IPS-18c (cell line): ENCODE measurements around the gene RNU11.
"Not testable (repeated sequence)": the region's sequence is repeated elsewhere in the genome, so short reads cannot be mapped to it uniquely, and the experiment has no call there.

Experiments
- H3K4me3 ChIP-seq: 2 replicates; pipeline ENCODE4 v1.7.0; 2013; ENCODE audit warnings: low read depth, mild to moderate bottlenecking, low read length, moderate library complexity; ENCODE audit not compliant: insufficient read depth
- H3K9me3 ChIP-seq: one replicate; pipeline ENCODE4 v1.6.1; 2013; ENCODE audit warnings: mild to moderate bottlenecking, low read length, moderate library complexity; ENCODE audit not compliant: control insufficient read depth, insufficient read depth

Gene RNU11

GRCh38 chr1:28648474-28649198 lies at the start of gene RNU11:
Gene RNU11, plus strand, starts transcription at chr1:28648600.
- peaks cover 2% of the 10 kb centered on the region for H3K9me3 ChIP-seq
- H3K4me3 ChIP-seq: peak within 1 kb of the TSS; percentile 35; the same call in 1 of the 2 replicates

DNA sequence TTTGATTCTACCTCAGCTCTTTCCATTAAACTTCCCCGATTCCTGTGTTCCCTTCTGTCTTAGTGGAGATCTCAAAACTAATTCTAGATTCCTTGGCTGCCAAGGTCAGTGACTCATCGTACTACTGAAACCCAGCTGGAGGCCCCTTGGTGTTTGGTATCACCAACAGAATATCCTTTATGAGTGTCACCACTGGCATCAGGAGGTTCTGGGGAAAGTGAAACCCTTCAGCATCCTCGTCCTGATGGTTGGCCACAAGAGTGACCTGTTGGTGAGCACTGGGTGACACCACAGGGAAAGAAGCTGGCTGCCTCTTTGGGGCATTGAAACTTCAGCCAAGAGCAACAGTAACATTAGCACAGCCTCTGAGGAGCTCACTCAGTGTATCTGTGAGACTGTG lies 46.7 kb upstream of the RNU11 start:
- Histone ChIP-seq H3K9me3 (no peaks in the 10 kb centered on the region), H3K4me3 (no peak overlapping the region)

DNA sequence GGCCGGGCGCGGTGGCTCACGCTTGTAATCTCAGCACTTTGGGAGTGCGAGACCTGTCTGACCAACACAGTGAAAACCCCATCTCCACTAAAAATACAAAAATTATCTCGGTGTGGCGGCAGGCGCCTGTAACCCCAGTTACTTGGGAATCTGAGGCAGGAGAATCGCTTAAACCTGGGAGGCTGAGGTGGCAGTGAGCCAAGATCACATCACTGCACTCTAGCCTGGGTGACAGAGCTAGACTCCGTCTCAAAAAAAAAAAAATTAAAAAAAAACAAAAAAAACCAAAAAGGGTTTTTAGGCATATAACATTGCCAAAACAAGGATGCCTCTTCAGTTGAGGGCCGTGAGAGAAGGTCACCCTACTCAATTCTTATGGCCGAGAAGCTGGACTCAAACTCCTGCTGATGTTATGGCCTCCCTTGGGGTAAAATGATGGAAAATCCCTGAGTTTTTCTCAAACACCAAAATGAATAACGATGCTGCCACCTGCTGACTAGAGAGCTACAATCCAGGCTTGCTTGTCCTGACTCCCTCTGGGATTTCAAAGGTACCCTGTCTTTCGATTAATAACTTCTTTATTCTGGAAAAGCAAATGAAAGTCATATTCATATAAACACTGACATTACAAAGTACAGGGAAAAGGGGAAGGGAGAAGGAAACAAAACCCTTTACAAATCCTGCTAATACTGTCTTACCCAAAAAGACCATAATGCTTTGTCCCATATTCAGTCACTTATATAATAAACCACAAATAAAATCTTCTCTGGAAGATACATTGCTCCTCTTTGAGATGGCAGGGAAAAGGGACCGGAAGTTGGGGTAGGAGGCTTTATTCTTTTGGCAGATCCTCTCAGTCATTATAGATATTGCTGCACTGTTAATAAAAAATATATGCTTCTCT lies 45.6 kb upstream of the RNU11 start:
- H3K9me3 ChIP-seq: no peaks in the 10 kb centered on the region
- H3K4me3 ChIP-seq: no peak overlapping the region

GRCh38 chr1:28604411-28604810 lies 44.0 kb upstream of the RNU11 start:
- Histone ChIP-seq H3K9me3 (no peaks in the 10 kb centered on the region), H3K4me3 (no peak overlapping the region)

DNA sequence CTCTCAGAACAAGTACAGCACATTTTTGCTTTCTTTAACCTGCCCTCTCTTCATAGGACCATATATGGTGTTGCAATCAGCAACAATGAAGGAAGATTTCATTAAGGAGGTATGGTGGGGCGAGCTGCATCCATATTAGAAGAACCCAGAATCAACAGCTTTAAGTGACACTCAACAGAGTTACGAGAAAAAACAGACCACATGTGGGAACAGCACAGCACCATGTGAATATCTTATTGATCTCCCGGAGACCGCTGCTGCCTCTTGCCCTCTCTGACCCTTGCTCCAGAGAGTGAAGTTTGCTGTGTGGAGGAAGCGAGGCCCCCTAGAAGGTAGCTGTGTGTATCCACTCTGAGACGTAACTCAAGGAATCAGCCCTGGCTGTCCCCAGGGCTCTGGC lies 43.4 kb upstream of the RNU11 start:
- Histone ChIP-seq H3K4me3 (no peak overlapping the region), H3K9me3 (no peaks in the 10 kb centered on the region)

- Histone ChIP-seq H3K4me3 (no peak overlapping the region), H3K9me3 (no peaks in the 10 kb centered on the region)
Observed at GRCh38 chr1:28606771-28607170, 41.6 kb upstream of the RNU11 start.

- Histone ChIP-seq H3K9me3 (no peaks in the 10 kb centered on the region), H3K4me3 (no peak overlapping the region)
Observed at GRCh38 chr1:28613175-28613574, 35.2 kb upstream of the RNU11 start.

DNA sequence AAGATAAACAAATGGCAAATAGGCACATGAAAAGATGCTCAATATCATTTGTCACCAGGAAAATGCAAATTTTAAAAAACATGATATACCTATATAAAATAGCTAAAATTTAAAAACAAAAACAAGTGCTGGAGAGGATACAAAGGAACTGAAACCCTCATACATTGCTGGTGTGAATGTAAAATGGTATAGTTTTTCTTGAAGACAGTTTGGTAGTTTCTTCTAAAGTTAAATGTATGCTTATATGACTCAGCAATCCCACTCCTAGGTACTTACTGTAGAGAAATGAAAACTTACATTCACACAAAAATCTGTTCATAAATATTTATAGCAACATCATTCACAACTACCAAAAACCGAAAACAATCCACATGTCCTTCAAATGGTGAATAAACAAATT lies 16.7 kb upstream of the RNU11 start:
- peaks cover 2% of the 10 kb centered on the region for H3K9me3 ChIP-seq
- H3K4me3 ChIP-seq: no peak overlapping the region

GRCh38 chr1:28632560-28632959 lies 15.8 kb upstream of the RNU11 start:
- H3K9me3 ChIP-seq: peaks cover 2% of the 10 kb centered on the region
- H3K4me3 ChIP-seq: no peak overlapping the region

- no peak overlapping the region for H3K4me3 ChIP-seq
- no peaks in the 10 kb centered on the region for H3K9me3 ChIP-seq
Observed at GRCh38 chr1:28640766-28641165, 7.6 kb upstream of the RNU11 start.

- Histone ChIP-seq H3K9me3 (no peaks in the 10 kb centered on the region), H3K4me3 (peak overlapping the region; percentile 94)
Observed at GRCh38 chr1:28642056-28642846, 6.1 kb upstream of the RNU11 start.

DNA sequence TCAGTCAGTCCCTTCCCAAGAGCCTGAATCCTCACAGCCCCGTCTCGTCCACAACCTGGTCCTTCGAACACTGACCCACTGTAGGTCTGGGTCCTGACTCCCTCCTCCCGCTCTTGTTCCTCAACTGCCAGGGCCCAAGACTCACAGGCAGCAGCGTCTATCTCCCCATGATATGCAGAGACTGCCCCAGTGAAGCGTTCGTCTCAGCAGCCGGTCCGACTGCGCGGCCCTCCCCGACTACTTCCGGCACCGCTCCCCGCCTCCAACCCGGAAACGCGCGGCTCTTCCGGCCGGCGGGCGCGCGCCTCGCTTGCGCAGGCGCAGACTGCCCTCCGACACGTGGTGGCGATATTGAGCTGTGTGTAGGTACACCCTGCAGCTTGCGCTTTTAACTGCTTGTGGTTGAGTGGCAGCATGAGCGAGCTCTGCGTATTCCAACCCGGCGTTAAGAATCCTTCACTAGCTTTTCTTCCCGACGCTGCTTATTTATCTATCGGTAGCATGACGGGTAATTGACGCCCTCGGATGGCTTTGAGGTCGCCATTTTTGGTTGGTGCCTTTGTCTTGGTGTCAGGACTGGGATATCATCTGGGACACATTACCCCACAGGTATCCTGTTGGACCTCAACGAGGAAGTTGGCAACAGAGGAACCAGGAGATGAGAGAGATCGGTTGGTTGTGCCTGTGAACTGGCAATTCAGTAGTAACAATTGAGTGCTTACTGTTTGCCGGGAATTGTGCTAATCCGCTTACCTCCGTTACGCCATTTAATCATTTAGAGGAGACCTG lies 5.4 kb upstream of the RNU11 start, which contains the start of gene TAF12:
TSS of gene TAF12 (minus strand) at position 221 of the 789 bp plus-strand sequence. CDS start 20,986 bp downstream, outside the sequence.
- H3K4me3 ChIP-seq: peak within 1 kb of the TSS; percentile 94
- no peaks in the 10 kb centered on the region for H3K9me3 ChIP-seq

GRCh38 chr1:28644494-28644893 lies 3.9 kb upstream of the RNU11 start:
- no peak overlapping the region for H3K4me3 ChIP-seq
- no peaks in the 10 kb centered on the region for H3K9me3 ChIP-seq

DNA sequence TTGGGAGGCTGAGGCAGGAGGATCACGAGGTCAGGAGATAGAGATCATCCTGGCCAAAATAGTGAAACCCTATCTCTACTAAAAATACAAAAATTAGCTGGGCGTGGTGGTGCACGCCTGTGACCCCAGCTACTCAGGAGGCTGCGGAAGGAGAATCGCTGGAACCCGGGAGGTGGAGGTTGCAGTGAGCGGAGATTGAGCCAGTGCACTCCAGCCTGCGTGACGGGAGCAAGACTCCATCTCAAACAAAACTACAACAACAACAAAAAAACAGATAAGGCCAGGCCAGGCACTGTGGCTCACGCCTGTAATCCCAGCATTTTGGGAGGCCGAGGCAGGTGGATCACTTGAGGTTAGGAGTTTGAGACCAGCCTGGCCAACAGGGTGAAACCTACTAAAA lies 3.0 kb upstream of the RNU11 start:
- H3K9me3 ChIP-seq: not testable (repeated sequence)

DNA sequence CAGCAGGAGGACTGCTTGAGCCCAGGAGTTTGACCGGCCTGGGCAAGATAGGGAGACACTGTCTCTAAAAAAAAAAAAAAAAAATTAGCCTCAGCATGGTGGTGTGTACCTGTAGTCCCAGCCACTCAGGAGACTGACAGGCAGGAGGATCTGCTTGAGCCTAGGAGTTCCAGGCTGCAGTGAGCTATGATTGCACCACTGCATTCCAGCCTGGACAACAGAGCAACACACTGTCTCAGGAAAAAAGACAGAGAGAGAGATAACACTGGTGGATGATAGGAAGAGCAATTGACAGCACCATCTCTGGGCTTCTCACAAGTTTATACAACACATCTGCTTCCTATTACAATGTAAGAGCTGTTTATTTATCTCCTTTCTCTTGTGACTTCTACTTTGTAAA lies 2.4 kb upstream of the RNU11 start:
- Histone ChIP-seq H3K9me3 (no peaks in the 10 kb centered on the region), H3K4me3 (no peak overlapping the region)

More for the DNA sequence above, 3.0 kb upstream of the RNU11 start:
- not testable (repeated sequence) for H3K4me3 ChIP-seq

GRCh38 chr1:28648008-28648473 lies 359 bp upstream of the RNU11 start:
- peak overlapping the region; percentile 35; the same call in 1 of the 2 replicates for H3K4me3 ChIP-seq
- H3K9me3 ChIP-seq: peaks cover 2% of the 10 kb centered on the region

DNA sequence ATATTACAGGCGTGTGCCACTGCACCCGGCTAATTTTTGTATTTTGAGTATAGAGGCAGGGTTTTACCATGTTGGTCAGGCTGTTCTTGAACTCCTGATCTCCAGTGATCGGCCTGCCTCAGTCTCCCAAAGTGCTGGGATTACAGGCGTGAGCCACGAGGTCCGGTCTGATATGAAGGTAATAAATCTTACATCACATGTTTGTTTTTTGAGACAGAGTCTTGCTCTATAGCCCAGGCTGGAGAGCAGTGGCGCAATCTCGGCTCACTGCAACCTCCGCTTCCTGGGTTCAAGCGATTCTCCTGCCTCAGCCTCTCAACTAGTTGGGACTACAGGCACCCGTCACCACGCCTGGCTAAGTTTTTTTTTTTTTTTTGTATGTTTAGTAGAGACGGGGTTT lies 4.7 kb downstream of the RNU11 start:
- H3K9me3 ChIP-seq, H3K4me3 ChIP-seq: not testable (repeated sequence)
